ENCODE results near the gene CORO1C. TPM values are rescaled to one million over a fixed set of nuclear protein-coding genes. Genes with fewer than 3 reads are reported as not detected.

CORO1C gene
- total and polyA plus RNA-seq, 4 experiments from 2014 or later, result 8.0 to 12.6 (median 11.1) TPM

- Mint-ChIP-seq H3K27ac (peak overlapping the region; percentile 94 to 100 (median 99)), H3K36me3 (peaks cover 48 to 66% of the 10 kb centered on the region in 2 donors), H3K4me1 (peaks cover 42 to 84% (median 60%) of the 10 kb centered on the region in 4 donors), H3K4me3 (peak overlapping the region; percentile 94 to 100 (median 99)), H3K27me3 (no peaks in the 10 kb centered on the region), H3K9me3 (peaks cover 0 to 4% (median 0%) of the 10 kb centered on the region in 8 donors)
- ChIA-PET CTCF (ENCODE audit: partially characterized antibody) (interaction anchor here (0.7 to 17.5 kb wide), 6 partner anchors 13 to 66 kb away, joined by 3 to 463 read pairs (median 5); partner anchors contain the start of gene ISCU), POLR2A (ENCODE audit: partially characterized antibody) (interaction anchor here (0.7 to 11.1 kb wide), 5 partner anchors 9 to 424 kb away, joined by 3 to 310 read pairs (median 48); partner anchors contain the start of genes ISCU, SART3 and USP30)
- DNase-seq, result peak in 1 of 5 donors; percentile 12
- Histone ChIP-seq H3K9me3 (ENCODE audit: control insufficient read depth in 1 of 2, low read length in 2 of 2) (no peaks in the 10 kb centered on the region), H3K4me3 (ENCODE audit: low read length in 2 of 2) (peak overlapping the region; percentile 81 to 92), H3K27me3 (ENCODE audit: insufficient read depth, low read length) (no peaks in the 10 kb centered on the region), H3K36me3 (ENCODE audit: insufficient read depth, low read length) (peaks cover 36% of the 10 kb centered on the region), H3K4me1 (ENCODE audit: insufficient read depth, low read length) (peaks cover 77% of the 10 kb centered on the region), H3K27ac (ENCODE audit: low read depth, low read length) (peak overlapping the region; percentile 92)
- intact Hi-C loops (cut with micrococcal nuclease), result no loop called here
Measured at GRCh38 chr12:108629151-108629550, 102.2 kb downstream of the CORO1C start.

GRCh38 chr12:108627134-108627920, 104.0 kb downstream of the CORO1C start:
- Mint-ChIP-seq H3K27ac (peak overlapping the region; percentile 80 to 99 (median 89)), H3K4me1 (peaks cover 49 to 86% (median 68%) of the 10 kb centered on the region in 4 donors), H3K4me3 (peak overlapping the region; percentile 48 to 70 (median 59)), H3K9me3 (peaks cover 0 to 4% (median 0%) of the 10 kb centered on the region in 8 donors), H3K36me3 (peaks cover 60 to 70% of the 10 kb centered on the region in 2 donors), H3K27me3 (no peaks in the 10 kb centered on the region)
- intact Hi-C loops (cut with micrococcal nuclease), result no loop called here
- CTCF ChIA-PET (ENCODE audit: partially characterized antibody), result interaction anchor here (1.1 to 17.5 kb wide), 3 partner anchors 11 to 37 kb away, joined by 3 to 463 read pairs (median 6); no protein-coding TSS in a partner anchor
- Histone ChIP-seq H3K4me3 (ENCODE audit: low read length in 2 of 2) (no peak overlapping the region), H3K27me3 (ENCODE audit: insufficient read depth, low read length) (no peaks in the 10 kb centered on the region), H3K36me3 (ENCODE audit: insufficient read depth, low read length) (peaks cover 54% of the 10 kb centered on the region), H3K27ac (ENCODE audit: low read depth, low read length) (peak overlapping the region; percentile 55), H3K4me1 (ENCODE audit: insufficient read depth, low read length) (peaks cover 92% of the 10 kb centered on the region), H3K9me3 (ENCODE audit: control insufficient read depth in 1 of 2, low read length in 2 of 2) (no peaks in the 10 kb centered on the region)
- POLR2A ChIA-PET (ENCODE audit: partially characterized antibody), result interaction anchor here (0.6 to 11.1 kb wide), 10 partner anchors 8 to 867 kb away, joined by 3 to 310 read pairs (median 4); partner anchors contain the start of gene ISCU
- no peak for DNase-seq

GRCh38 chr12:108625228-108625627, 106.1 kb downstream of the CORO1C start:
- POLR2A ChIA-PET (ENCODE audit: partially characterized antibody), result interaction anchor here (11.1 kb wide), 1 partner anchor 5 kb away, joined by 310 read pairs; no protein-coding TSS in a partner anchor
- Histone ChIP-seq H3K4me1 (ENCODE audit: insufficient read depth, low read length) (peaks cover 94% of the 10 kb centered on the region), H3K27me3 (ENCODE audit: insufficient read depth, low read length) (no peaks in the 10 kb centered on the region), H3K36me3 (ENCODE audit: insufficient read depth, low read length) (peaks cover 64% of the 10 kb centered on the region), H3K27ac (ENCODE audit: low read depth, low read length) (peak overlapping the region; percentile 7), H3K9me3 (ENCODE audit: control insufficient read depth in 1 of 2, low read length in 2 of 2) (no peaks in the 10 kb centered on the region), H3K4me3 (ENCODE audit: low read length in 2 of 2) (no peak overlapping the region)
- intact Hi-C loops (cut with micrococcal nuclease), result no loop called here
- Mint-ChIP-seq H3K36me3 (peaks cover 58 to 76% of the 10 kb centered on the region in 2 donors), H3K4me3 (peak overlapping the region in 5 of 8 donors; percentile 0 to 35 (median 15)), H3K27me3 (no peaks in the 10 kb centered on the region), H3K4me1 (peaks cover 47 to 86% (median 65%) of the 10 kb centered on the region in 4 donors), H3K9me3 (no peaks in the 10 kb centered on the region), H3K27ac (peak overlapping the region; percentile 65 to 99 (median 79))
- DNase-seq, result no peak
- CTCF ChIA-PET (ENCODE audit: partially characterized antibody), result interaction anchor here (0.7 to 17.5 kb wide), 2 partner anchors 9 to 22 kb away, joined by 4 to 463 read pairs; no protein-coding TSS in a partner anchor

GRCh38 chr12:108623577-108623976, 107.7 kb downstream of the CORO1C start:
- Mint-ChIP-seq H3K36me3 (peaks cover 55 to 78% of the 10 kb centered on the region in 2 donors), H3K9me3 (no peaks in the 10 kb centered on the region), H3K27me3 (no peaks in the 10 kb centered on the region), H3K4me1 (peaks cover 46 to 87% (median 65%) of the 10 kb centered on the region in 4 donors), H3K27ac (peak overlapping the region; percentile 22 to 99 (median 81)), H3K4me3 (no peak overlapping the region)
- ChIA-PET POLR2A (ENCODE audit: partially characterized antibody) (interaction anchor here (1.7 to 9.9 kb wide), 2 partner anchors 7 to 23 kb away, joined by 9 to 310 read pairs; partner anchors contain the start of gene SELPLG), CTCF (ENCODE audit: partially characterized antibody) (no interaction called here)
- intact Hi-C loops (cut with micrococcal nuclease), result no loop called here
- Histone ChIP-seq H3K9me3 (ENCODE audit: control insufficient read depth in 1 of 2, low read length in 2 of 2) (no peaks in the 10 kb centered on the region), H3K4me1 (ENCODE audit: insufficient read depth, low read length) (peaks cover 93% of the 10 kb centered on the region), H3K27ac (ENCODE audit: low read depth, low read length) (peak overlapping the region; percentile 52), H3K36me3 (ENCODE audit: insufficient read depth, low read length) (peaks cover 66% of the 10 kb centered on the region), H3K27me3 (ENCODE audit: insufficient read depth, low read length) (no peaks in the 10 kb centered on the region), H3K4me3 (ENCODE audit: low read length in 2 of 2) (no peak overlapping the region)
- DNase-seq, result no peak

- CTCF ChIA-PET (ENCODE audit: partially characterized antibody), result interaction anchor here (7.7 to 13.8 kb wide), 2 partner anchors 11 to 180 kb away, joined by 75 to 463 read pairs; partner anchors contain the start of gene SELPLG
- peaks cover 50 to 77% of the 10 kb centered on the region in 2 donors for H3K36me3 Mint-ChIP-seq
- H3K9me3 Mint-ChIP-seq, result no peaks in the 10 kb centered on the region
- intact Hi-C loops (cut with micrococcal nuclease), result no loop called here
- no peak for DNase-seq
- H3K27me3 Mint-ChIP-seq, result no peaks in the 10 kb centered on the region
- peak overlapping the region in 1 of 8 donors; percentile 62 for H3K4me3 Mint-ChIP-seq
- H3K9me3 ChIP-seq (ENCODE audit: control insufficient read depth in 1 of 2, low read length in 2 of 2), result no peaks in the 10 kb centered on the region
- H3K4me1 ChIP-seq (ENCODE audit: insufficient read depth, low read length), result peaks cover 93% of the 10 kb centered on the region
- H3K4me1 Mint-ChIP-seq, result peaks cover 46 to 87% (median 66%) of the 10 kb centered on the region in 4 donors
- peak overlapping the region in 6 of 7 donors; percentile 81 to 99 (median 94) for H3K27ac Mint-ChIP-seq
- POLR2A ChIA-PET (ENCODE audit: partially characterized antibody), result interaction anchor here (1.3 to 9.9 kb wide), 3 partner anchors 8 to 62 kb away, joined by 5 to 310 read pairs (median 9); partner anchors contain the start of genes SART3 and SELPLG
- H3K27ac ChIP-seq (ENCODE audit: low read depth, low read length), result peak overlapping the region; percentile 52
- no peaks in the 10 kb centered on the region for H3K27me3 ChIP-seq (ENCODE audit: insufficient read depth, low read length)
- H3K36me3 ChIP-seq (ENCODE audit: insufficient read depth, low read length), result peaks cover 66% of the 10 kb centered on the region
- no peak overlapping the region for H3K4me3 ChIP-seq (ENCODE audit: low read length in 2 of 2)
Measured at GRCh38 chr12:108622921-108623514, 108.3 kb downstream of the CORO1C start.

GRCh38 chr12:108622421-108622820, 108.9 kb downstream of the CORO1C start:
- CTCF ChIA-PET (ENCODE audit: partially characterized antibody), result interaction anchor here (7.7 to 13.8 kb wide), 2 partner anchors 11 to 181 kb away, joined by 75 to 463 read pairs; partner anchors contain the start of gene SELPLG
- H3K4me1 ChIP-seq (ENCODE audit: insufficient read depth, low read length), result peaks cover 93% of the 10 kb centered on the region
- peaks cover 48 to 78% of the 10 kb centered on the region in 2 donors for H3K36me3 Mint-ChIP-seq
- H3K27me3 ChIP-seq (ENCODE audit: insufficient read depth, low read length), result no peaks in the 10 kb centered on the region
- peak overlapping the region in 5 of 8 donors; percentile 17 to 82 (median 60) for H3K4me3 Mint-ChIP-seq
- peaks cover 49 to 89% (median 68%) of the 10 kb centered on the region in 4 donors for H3K4me1 Mint-ChIP-seq
- intact Hi-C loops (cut with micrococcal nuclease), result no loop called here
- DNase-seq, result peak in 2 of 5 donors; percentile 25 to 33
- peaks cover 63% of the 10 kb centered on the region for H3K36me3 ChIP-seq (ENCODE audit: insufficient read depth, low read length)
- no peak overlapping the region for H3K4me3 ChIP-seq (ENCODE audit: low read length in 2 of 2)
- no peaks in the 10 kb centered on the region for H3K27me3 Mint-ChIP-seq
- H3K9me3 ChIP-seq (ENCODE audit: control insufficient read depth in 1 of 2, low read length in 2 of 2), result no peaks in the 10 kb centered on the region
- H3K27ac Mint-ChIP-seq, result peak overlapping the region; percentile 85 to 99 (median 95)
- POLR2A ChIA-PET (ENCODE audit: partially characterized antibody), result interaction anchor here (1.3 to 9.9 kb wide), 3 partner anchors 9 to 62 kb away, joined by 5 to 310 read pairs (median 9); partner anchors contain the start of genes SART3 and SELPLG
- H3K9me3 Mint-ChIP-seq, result no peaks in the 10 kb centered on the region
- H3K27ac ChIP-seq (ENCODE audit: low read depth, low read length), result peak overlapping the region; percentile 52
